WTC11 (cell line): ENCODE data around the gene KRT23. TPM values are rescaled to one million over a fixed set of nuclear protein-coding genes. Genes with fewer than 3 reads are reported as not detected.

ENCODE experiments used
- ATAC-seq: fragments of 200-7000 bp; cut with Tn5 transposase; 2 replicates; pipeline ENCODE4 v1.10.0; 2021; ENCODE audit warnings: mild to moderate bottlenecking, moderate library complexity
- CTCF ChIA-PET: fragments of 300-600 bp; sonication (Branson Sonifier 250); formaldehyde crosslinking; loops from one replicate; lab custom pipeline; 2021; ENCODE audit warnings: antibody characterized with exemption; lab: Charles Lee
- POLR2A ChIA-PET: fragments of 350-600 bp; sonication (Branson Sonifier 250); formaldehyde crosslinking; loops from one replicate; lab custom pipeline; 2021; ENCODE audit warnings: antibody characterized with exemption; lab: Charles Lee
- DNase-seq: peaks from one replicate; pipeline ENCODE4 v3.0.0; 2021; ENCODE audit warnings: low spot score
- H3K27ac Mint-ChIP-seq: 2 replicates; pipeline ENCODE4 v1.8.0; 2021; ENCODE audit warnings: mixed read lengths
- H3K27me3 Mint-ChIP-seq: 2 replicates; pipeline ENCODE4 v1.8.0; 2021; ENCODE audit warnings: low read depth, mild to moderate bottlenecking, moderate library complexity, mixed read lengths
- H3K36me3 Mint-ChIP-seq: 2 replicates; pipeline ENCODE4 v1.8.0; 2021; ENCODE audit warnings: mixed read lengths
- H3K4me1 Mint-ChIP-seq: 2 replicates; pipeline ENCODE4 v1.8.0; 2022; ENCODE audit warnings: mixed read lengths
- H3K4me3 Mint-ChIP-seq: 2 replicates; pipeline ENCODE4 v1.8.0; 2021; ENCODE audit warnings: mild to moderate bottlenecking, moderate library complexity, mixed read lengths
- H3K9me3 Mint-ChIP-seq: 2 replicates; pipeline ENCODE4 v1.8.0; 2021; ENCODE audit warnings: mixed read lengths
- AFF4 ChIP-seq: sonication (generic); formaldehyde crosslinking; IDR thresholded peaks from 2 replicates; pipeline ENCODE4 v1.8.1; 2023; ENCODE audit warnings: mild to moderate bottlenecking, missing genetic modification reagents, borderline replicate concordance
- ATF1 ChIP-seq: sonication (generic); formaldehyde crosslinking; IDR thresholded peaks from 2 replicates; pipeline ENCODE4 v1.8.1; 2023; ENCODE audit warnings: mild to moderate bottlenecking, moderate library complexity, missing genetic modification reagents
- CREM ChIP-seq: sonication (generic); formaldehyde crosslinking; IDR thresholded peaks from 2 replicates; pipeline ENCODE4 v1.8.1; 2022; ENCODE audit warnings: mild to moderate bottlenecking, missing genetic modification reagents, moderate library complexity
- E2F4 ChIP-seq: sonication (generic); formaldehyde crosslinking; IDR thresholded peaks from 2 replicates; pipeline ENCODE4 v1.8.1; 2022; ENCODE audit warnings: low read depth, mild to moderate bottlenecking, moderate library complexity, missing genetic modification reagents, borderline replicate concordance
- ETV6 ChIP-seq: sonication (generic); formaldehyde crosslinking; IDR thresholded peaks from 2 replicates; pipeline ENCODE4 v1.8.1; 2022; ENCODE audit warnings: mild to moderate bottlenecking, missing genetic modification reagents
- FOXP1 ChIP-seq: sonication (generic); formaldehyde crosslinking; IDR thresholded peaks from 2 replicates; pipeline ENCODE4 v1.8.0; 2022; ENCODE audit warnings: missing genetic modification reagents, mild to moderate bottlenecking, moderate library complexity, borderline replicate concordance
- GABPB1 ChIP-seq: sonication (generic); formaldehyde crosslinking; IDR thresholded peaks from 2 replicates; pipeline ENCODE4 v1.8.1; 2023; ENCODE audit warnings: mild to moderate bottlenecking, missing genetic modification reagents
- GRHL2 ChIP-seq: fragments of 250-450 bp; sonication (Bioruptor Pico); IDR thresholded peaks from 2 replicates; pipeline ENCODE4 v1.8.0; 2022; ENCODE audit warnings: mild to moderate bottlenecking, moderate library complexity; ENCODE audit not compliant: insufficient replicate concordance, severe bottlenecking
- SMAD4 ChIP-seq: sonication (generic); formaldehyde crosslinking; IDR thresholded peaks from 2 replicates; pipeline ENCODE4 v1.8.0; 2022; ENCODE audit warnings: mild to moderate bottlenecking, missing genetic modification reagents
- SOX15 ChIP-seq: fragments of 250-450 bp; sonication (Bioruptor Pico); IDR thresholded peaks from 2 replicates; pipeline ENCODE4 v1.9.0; 2021; ENCODE audit warnings: mild to moderate bottlenecking
- ZBTB43 ChIP-seq: sonication (generic); formaldehyde crosslinking; IDR thresholded peaks from 2 replicates; pipeline ENCODE4 v1.8.1; 2023; ENCODE audit warnings: mild to moderate bottlenecking, missing genetic modification reagents
- ZNF138 ChIP-seq: sonication (generic); formaldehyde crosslinking; conservative IDR thresholded peaks from 2 replicates; pipeline ENCODE4 v1.8.1; 2022; ENCODE audit warnings: mild to moderate bottlenecking, moderate library complexity, missing genetic modification reagents
- ZNF671 ChIP-seq: fragments of 250-450 bp; sonication (Bioruptor Pico); IDR thresholded peaks from 2 replicates; pipeline ENCODE4 v1.8.0; 2021; ENCODE audit warnings: mild to moderate bottlenecking
- total RNA-seq: library from RNA; stranded (reverse); gene quantifications from 3 replicates; pipeline ENCODE4 v1.2.3, GENCODE V29; 2021
- TF ChIP-seq, protein P1 (sequence below): sonication (generic); formaldehyde crosslinking; IDR thresholded peaks from 2 replicates; pipeline ENCODE4 v1.8.0; 2022; ENCODE audit warnings: missing genetic modification reagents
- TF ChIP-seq, protein P2 (sequence below): sonication (generic); formaldehyde crosslinking; IDR thresholded peaks from 2 replicates; pipeline ENCODE4 v1.8.1; 2023; ENCODE audit warnings: mild to moderate bottlenecking, missing genetic modification reagents, moderate library complexity

Gene KRT23
- total RNA-seq, 1 experiment from 2014 or later, result not detected

- no peak for DNase-seq
- Mint-ChIP-seq H3K36me3 (no peaks in the 10 kb centered on the region), H3K4me3 (no peak overlapping the region), H3K9me3 (no peaks in the 10 kb centered on the region), H3K4me1 (peaks cover 42% of the 10 kb centered on the region), H3K27ac (peak overlapping the region; percentile 27; the same call in 1 of the 2 replicates), H3K27me3 (no peaks in the 10 kb centered on the region)
- CTCF ChIA-PET, result no interaction called here
- no peak for ATAC-seq
- TF ChIP-seq GRHL2, result no peak
- peak; percentile 90 for TF ChIP-seq GABPB1 (CRISPR knock-in tag)
- POLR2A ChIA-PET, result no interaction called here
Measured at GRCh38 chr17:40956401-40957254, 19.2 kb upstream of the KRT23 start.

DNA sequence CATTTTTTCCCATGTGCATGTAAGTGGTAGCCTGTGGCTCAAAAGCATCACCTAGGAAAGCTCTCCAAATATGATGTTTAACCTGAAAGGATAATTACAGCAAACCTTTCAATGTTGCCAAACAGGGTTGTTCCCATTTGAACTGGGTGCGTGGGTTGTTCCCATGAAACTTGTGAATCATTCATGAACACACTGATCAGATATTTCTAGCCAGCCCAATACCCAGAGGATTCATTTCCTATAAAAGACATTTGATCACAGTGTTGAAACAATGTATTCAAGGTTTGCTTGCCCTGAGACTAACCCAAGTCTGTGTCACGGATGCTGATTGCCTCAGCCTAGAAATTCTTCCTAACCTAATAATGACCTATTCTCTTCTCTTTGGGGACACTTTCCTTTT, 16.4 kb upstream of the KRT23 start:
- Mint-ChIP-seq H3K4me3 (no peak overlapping the region), H3K4me1 (peaks cover 32% of the 10 kb centered on the region), H3K27me3 (no peaks in the 10 kb centered on the region), H3K36me3 (no peaks in the 10 kb centered on the region), H3K27ac (no peak overlapping the region), H3K9me3 (no peaks in the 10 kb centered on the region)
- ChIA-PET CTCF (interaction anchor here (1.6 kb wide), 1 partner anchor 11 kb away, joined by 4 read pairs; no protein-coding TSS in a partner anchor), POLR2A (no interaction called here)
- ATAC-seq (no peak), DNase-seq (no peak)
- no peak for TF ChIP-seq SOX15 (CRISPR knock-in tag)
- TF ChIP-seq ZNF671 (CRISPR knock-in tag), result no peak
- TF ChIP-seq FOXP1 (CRISPR knock-in tag), result no peak
- no peak for TF ChIP-seq AFF4 (CRISPR knock-in tag)
- no peak for TF ChIP-seq ETV6 (CRISPR knock-in tag)
- no peak for TF ChIP-seq E2F4 (CRISPR knock-in tag)
- no peak for TF ChIP-seq ZNF138 (CRISPR knock-in tag)
- TF ChIP-seq, protein P1, sequence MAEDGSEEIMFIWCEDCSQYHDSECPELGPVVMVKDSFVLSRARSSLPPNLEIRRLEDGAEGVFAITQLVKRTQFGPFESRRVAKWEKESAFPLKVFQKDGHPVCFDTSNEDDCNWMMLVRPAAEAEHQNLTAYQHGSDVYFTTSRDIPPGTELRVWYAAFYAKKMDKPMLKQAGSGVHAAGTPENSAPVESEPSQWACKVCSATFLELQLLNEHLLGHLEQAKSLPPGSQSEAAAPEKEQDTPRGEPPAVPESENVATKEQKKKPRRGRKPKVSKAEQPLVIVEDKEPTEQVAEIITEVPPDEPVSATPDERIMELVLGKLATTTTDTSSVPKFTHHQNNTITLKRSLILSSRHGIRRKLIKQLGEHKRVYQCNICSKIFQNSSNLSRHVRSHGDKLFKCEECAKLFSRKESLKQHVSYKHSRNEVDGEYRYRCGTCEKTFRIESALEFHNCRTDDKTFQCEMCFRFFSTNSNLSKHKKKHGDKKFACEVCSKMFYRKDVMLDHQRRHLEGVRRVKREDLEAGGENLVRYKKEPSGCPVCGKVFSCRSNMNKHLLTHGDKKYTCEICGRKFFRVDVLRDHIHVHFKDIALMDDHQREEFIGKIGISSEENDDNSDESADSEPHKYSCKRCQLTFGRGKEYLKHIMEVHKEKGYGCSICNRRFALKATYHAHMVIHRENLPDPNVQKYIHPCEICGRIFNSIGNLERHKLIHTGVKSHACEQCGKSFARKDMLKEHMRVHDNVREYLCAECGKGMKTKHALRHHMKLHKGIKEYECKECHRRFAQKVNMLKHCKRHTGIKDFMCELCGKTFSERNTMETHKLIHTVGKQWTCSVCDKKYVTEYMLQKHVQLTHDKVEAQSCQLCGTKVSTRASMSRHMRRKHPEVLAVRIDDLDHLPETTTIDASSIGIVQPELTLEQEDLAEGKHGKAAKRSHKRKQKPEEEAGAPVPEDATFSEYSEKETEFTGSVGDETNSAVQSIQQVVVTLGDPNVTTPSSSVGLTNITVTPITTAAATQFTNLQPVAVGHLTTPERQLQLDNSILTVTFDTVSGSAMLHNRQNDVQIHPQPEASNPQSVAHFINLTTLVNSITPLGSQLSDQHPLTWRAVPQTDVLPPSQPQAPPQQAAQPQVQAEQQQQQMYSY, result no peak
- TF ChIP-seq CREM (CRISPR knock-in tag), result no peak
- TF ChIP-seq, protein P2, sequence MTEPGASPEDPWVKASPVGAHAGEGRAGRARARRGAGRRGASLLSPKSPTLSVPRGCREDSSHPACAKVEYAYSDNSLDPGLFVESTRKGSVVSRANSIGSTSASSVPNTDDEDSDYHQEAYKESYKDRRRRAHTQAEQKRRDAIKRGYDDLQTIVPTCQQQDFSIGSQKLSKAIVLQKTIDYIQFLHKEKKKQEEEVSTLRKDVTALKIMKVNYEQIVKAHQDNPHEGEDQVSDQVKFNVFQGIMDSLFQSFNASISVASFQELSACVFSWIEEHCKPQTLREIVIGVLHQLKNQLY, result no peak
- TF ChIP-seq ZBTB43 (CRISPR knock-in tag), result no peak
- TF ChIP-seq SMAD4, result no peak
- TF ChIP-seq ATF1 (CRISPR knock-in tag), result no peak
